GM18502 (cell line): Measurements from ENCODE around the gene ORMDL1.
A peak's percentile ranks its signal among the peaks of the same experiment; 100 is the strongest.

Experiments
- ATAC-seq: cut with Tn5 transposase; IDR thresholded peaks from one replicate; pipeline ENCODE4 v1.9.1; 2021; ENCODE audit warnings: mild to moderate bottlenecking; ENCODE audit not compliant: unreplicated experiment, poor library complexity

Gene ORMDL1

DNA sequence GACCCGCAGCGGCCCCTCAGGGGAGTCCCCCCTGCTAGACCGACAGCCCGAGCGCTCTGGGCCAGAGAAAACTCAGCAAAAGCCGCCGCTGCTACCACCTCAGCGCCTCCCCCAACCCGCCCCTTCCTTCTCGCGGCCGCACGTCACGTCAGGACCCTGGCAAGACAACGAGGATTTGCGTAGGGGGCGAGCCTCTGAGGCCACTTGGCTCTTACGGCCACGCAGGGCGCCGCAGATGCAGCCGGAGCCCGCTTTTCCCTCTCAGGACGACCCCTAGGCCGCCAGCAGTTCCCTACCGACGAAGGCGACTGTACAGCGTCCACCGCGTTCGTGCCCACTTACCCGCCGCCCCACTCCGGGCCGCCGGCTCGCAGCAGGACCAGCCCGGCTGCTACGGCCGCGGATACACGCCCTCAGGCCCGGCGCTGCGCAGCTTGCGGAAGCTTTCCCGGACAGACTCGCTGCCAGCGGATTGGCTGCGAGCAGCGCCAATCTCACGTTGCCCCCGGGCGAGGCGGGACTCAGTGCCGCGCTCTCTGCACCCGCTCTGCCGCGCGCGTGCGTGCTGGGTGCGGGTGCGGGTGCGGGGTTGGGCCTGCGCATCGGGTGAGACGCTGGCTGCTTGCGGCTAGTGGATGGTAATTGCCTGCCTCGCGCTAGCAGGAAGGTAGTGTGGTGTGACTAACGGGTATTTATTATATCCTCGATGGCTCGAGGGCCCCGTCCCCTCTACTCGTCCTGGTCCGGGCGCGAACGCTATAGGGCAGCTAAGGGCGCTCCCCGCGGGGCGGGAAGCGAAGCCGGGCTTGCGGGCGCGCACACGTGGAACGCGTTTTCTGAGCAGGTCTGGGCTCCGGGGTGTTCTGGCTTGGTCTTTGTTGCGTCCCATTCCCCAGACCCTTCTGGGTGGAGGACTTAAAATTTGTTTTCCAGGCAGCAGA, at the start of gene ORMDL1, which contains the start of gene PMS1:
TSS of gene ORMDL1 (minus strand) at position 413 of the 941 bp plus-strand sequence. CDS start 1,744 bp downstream, outside the sequence.
TSS of gene PMS1 (plus strand) at position 524 of the 941 bp plus-strand sequence. CDS start 7,360 bp downstream, outside the sequence.
- ATAC-seq = peak; percentile 94

- no peak for ATAC-seq
These were observed 46.4 kb upstream of the ORMDL1 start for GRCh38 chr2:189830510-189830909.

GRCh38 chr2:189829102-189829833, 45.1 kb upstream of the ORMDL1 start:
- ATAC-seq = no peak

DNA sequence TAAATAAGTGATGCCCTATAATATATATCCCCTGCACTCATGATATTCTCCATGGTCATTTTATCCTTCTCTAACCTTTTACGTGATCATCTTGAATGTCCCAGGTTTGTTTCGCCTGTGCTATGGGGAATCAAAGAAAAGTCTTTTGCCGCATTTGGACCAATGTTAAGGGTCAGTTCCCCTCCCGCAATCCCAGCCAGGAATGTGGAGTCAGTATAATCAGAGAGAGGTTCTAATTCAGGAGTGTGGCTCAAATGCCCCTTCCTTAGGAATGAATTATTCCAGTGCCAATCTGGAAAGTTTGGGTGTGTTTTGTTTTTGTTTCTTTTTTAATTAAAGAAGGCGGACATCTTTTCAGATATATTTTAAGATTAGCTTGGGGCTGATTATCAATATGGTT, 41.9 kb upstream of the ORMDL1 start:
- ATAC-seq = no peak

- ATAC-seq = no peak
These were observed 40.7 kb upstream of the ORMDL1 start for GRCh38 chr2:189824694-189825396.

- no peak for ATAC-seq
These were observed 38.0 kb upstream of the ORMDL1 start for GRCh38 chr2:189821953-189822748.

DNA sequence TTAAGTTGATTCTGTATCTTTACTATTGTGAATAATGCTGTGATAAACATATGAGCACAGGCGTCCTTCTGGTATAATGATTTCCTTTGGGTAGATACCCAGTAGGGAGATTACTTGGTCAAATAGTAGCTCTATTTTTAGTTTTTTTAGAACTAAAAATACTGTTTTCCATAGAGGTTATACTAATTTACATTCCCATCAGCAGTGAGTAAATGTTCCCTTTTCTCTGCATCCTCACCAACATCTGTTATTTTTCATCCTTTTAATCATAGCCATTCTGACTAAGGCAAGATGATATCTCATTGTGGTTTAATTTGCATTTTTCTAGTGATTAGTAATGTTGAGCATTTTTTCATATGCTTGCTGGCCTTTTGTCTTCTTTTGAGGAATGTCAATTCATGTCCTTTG, 35.2 kb upstream of the ORMDL1 start:
- ATAC-seq = no peak

DNA sequence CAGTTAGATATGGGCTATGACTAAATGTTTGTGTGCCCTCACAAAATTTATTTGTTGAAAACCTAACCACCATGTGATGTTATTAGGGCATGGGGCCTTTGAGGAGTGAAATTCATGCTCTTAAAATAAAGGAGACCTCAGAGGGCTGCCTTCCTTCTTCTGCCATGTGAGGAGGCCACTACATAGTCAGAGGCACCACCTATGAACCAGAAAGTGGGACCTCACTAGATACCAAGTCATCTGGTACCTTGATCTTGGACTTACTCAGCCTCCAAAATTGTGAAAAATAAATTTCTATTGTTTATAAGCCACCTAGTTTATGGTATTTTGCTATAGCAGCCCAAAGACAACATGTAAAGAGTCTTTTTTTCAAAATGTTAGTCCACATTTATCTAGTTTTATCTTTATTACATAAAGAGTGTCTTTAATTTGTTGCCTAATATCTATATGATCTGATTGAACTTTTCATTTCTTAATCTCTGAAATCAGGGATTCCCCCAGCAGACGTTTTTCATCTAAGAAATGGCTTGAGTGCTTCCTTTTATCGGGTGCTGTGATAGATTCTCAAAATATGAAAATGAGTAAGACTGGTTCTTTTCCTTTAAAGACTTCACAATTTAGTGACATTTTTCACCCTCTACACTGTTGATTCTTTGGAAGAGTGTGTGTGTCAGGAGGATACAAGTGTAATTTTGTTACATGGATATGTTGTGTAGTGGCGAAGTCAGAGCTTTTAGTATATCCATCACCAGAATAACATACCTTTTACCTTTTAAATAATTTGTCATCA, 34.3 kb upstream of the ORMDL1 start:
- ATAC-seq = no peak

GRCh38 chr2:189803431-189803830, 19.3 kb upstream of the ORMDL1 start:
- ATAC-seq = no peak

- no peak for ATAC-seq
These were observed 18.3 kb upstream of the ORMDL1 start for GRCh38 chr2:189802396-189802912.

GRCh38 chr2:189799531-189799930, 15.4 kb upstream of the ORMDL1 start:
- no peak for ATAC-seq

- no peak for ATAC-seq
These were observed 14.8 kb upstream of the ORMDL1 start for GRCh38 chr2:189799030-189799331.

DNA sequence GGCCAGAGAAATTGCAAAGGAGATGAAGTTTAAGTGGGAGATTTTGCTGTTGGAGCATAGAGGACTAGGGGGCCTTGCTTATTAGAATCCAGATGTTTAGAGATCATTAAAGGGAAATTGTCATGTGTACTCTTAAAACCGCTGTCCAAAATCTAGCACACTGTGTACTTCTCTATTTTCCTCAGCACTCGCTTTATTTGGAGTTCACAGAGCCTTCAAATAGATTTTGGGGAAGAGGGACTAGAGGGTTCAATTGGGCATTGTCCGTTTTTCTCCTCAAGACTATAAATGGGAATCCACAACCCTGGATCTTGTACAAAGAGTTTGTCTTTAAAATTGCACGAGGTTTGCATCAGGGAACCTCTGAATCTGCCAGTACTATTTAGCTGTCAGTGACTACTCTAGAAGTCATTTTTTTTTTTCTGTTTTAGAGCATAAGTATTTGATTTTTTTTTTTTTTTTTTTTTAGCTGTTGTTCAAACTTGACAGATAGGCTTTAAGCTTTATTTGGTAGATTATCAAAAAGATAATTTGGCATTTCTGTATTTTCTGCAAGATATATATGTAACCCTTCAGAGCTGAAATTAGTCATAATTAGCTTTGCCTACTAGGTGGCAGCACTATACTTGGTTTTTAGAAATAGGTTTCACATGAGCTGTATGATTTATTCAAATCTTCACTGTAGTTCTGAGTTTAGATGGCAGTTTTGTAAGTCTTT, 14.3 kb upstream of the ORMDL1 start:
- ATAC-seq = peak; percentile 83

DNA sequence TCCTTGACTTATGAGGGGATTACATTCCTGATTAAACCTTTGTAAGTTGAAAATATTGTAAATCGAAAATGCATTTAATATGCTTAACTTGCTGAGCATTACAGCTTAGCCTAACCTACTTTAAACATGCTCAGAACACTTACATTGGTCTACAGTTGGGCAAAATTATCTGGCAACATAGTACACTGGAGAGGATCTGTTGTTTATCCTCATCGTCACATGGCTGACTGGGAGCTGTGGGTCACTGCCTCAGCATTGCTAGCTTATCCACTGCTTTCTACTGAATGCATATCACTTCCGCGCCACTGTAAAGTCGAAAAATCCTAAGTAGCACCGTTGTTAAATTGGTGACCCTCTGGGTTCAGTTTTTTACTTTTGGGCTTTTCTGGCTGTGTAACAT, 13.8 kb upstream of the ORMDL1 start:
- ATAC-seq = no peak

DNA sequence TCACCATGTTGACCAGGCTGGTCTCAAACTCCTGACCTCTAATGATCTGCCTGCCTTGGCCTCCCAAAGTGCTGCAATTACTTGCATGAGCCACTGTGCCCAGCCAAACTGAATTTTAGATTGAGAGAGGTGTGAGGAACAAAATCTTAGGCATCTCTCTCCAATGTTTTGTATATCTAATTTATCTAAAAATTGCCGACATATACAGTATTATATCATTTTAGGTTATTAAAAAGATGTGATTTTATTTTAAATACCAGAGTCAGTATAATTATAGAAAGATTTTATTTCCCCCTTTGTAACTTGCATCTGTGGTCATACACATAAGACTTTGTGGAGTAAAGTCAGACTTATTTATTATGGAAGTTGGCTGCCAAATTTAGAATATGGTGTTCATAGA, 10.2 kb upstream of the ORMDL1 start:
- ATAC-seq = no peak

- ATAC-seq = no peak
These were observed 7.4 kb upstream of the ORMDL1 start for GRCh38 chr2:189791338-189792042.

DNA sequence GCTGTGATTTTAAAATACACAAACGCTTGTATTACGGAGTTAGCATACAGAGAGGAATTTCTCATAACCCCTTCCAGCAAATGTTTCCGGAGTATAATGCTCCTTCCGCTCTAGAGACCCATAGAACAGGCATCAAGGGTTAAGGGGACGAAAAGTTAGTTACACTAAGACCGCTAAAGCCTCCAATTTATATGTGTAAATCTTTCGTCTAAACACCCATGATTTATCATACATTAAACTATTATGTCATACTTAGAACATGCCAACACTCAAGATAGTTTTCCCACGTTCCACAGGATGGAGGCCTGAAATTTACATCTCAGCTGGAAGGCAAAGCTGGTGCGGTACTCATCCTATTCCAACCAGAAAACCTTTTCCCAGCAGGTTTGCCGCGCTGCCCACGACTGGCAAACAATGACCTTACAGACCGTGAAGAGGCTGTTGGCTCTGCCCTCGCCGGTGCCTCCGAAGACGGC, 650 bp downstream of the ORMDL1 start:
- ATAC-seq = peak; percentile 17

DNA sequence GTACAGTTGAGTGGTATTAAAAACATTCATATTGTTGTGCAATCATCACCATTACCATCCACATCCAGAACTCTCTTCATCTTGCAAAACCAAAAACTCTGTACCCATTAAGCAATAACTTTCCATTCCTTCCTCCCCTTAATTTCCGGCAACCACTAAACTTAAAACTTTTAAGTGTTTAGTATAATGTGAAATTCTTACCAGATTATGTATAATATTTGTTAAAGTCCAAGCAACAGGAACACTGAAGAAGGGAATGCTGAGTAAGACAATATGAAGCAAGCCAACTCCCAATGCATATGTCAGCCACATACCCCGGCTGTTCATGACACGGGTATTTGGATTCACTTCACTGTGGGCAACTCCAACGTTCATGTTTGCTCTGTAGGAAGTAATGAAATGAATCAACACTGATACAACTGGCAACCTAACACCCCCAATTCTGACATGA, 1.9 kb downstream of the ORMDL1 start:
- no peak for ATAC-seq
